ENCODE data around the gene TGFB3.
"Not testable (repeated sequence)": the region's sequence is repeated elsewhere in the genome, so short reads cannot be mapped to it uniquely, and the experiment has no call there.

DNA sequence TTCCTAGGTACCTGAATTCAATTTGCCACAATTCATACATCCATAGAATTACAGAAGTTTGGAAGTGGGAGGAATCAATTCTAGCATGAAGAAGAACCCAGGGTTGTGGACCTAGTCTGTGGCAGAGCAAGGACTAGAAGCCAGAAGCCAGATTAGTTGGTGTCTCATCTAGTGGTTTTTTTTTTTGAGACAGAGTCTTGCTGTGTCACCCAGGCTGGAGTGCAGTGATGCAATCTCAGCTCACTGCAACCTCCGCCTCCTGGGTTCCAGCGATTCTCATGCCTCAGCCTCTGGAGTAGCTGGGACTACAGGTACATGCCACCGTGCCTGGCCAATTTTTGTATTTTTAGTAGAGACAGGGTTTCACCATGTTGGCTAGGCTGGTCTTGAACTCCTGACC lies 27.8 kb upstream of the TGFB3 start:
- TF ChIP-seq POLR2A, CTCF, EP300 (IDR thresholded peaks at IDR 0.05): not testable (repeated sequence)

Measured in upper lobe of left lung (tissue), 4 donors.